OCI-LY7 (cell line): Measurements from ENCODE around the gene ANKRD11.

ENCODE experiments used
- EZH2phosphoT487 ChIP-seq: fragments of 200-600 bp; sonication (generic); IDR thresholded peaks from 2 replicates; pipeline ENCODE4 v1.6.1; 2018; ENCODE audit warnings: low read depth, borderline replicate concordance, mild to moderate bottlenecking, mixed run types, antibody characterized with exemption, low read length, moderate library complexity, mixed read lengths
- TF ChIP-seq, protein P1 (sequence below): fragments of 200-600 bp; sonication (generic); conservative IDR thresholded peaks from 2 replicates; pipeline ENCODE4 v1.5.1; 2014; ENCODE audit warnings: mild to moderate bottlenecking, antibody characterized with exemption, low read length, moderate library complexity, mixed read lengths

DNA sequence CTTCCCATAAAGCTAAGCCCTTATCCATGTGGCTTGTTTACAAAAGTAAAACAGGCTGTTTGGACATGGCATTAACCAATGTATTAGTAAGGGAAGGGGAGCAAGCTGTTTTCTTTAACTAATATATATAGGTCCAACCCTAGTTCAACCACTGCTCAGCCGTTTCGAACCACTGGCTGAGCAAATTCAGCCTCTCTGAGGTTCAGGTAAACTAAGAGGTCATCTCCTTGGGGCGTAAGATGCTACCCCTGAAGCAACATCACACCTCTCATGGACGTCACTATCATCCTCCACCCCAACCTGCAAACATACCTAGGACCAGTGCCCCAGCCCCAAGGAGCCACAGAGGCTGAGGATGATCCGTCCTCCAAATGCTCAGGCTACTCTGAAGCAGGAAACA, 45.2 kb downstream of the ANKRD11 start:
- TF ChIP-seq EZH2phosphoT487: no peak
- TF ChIP-seq, protein P1, sequence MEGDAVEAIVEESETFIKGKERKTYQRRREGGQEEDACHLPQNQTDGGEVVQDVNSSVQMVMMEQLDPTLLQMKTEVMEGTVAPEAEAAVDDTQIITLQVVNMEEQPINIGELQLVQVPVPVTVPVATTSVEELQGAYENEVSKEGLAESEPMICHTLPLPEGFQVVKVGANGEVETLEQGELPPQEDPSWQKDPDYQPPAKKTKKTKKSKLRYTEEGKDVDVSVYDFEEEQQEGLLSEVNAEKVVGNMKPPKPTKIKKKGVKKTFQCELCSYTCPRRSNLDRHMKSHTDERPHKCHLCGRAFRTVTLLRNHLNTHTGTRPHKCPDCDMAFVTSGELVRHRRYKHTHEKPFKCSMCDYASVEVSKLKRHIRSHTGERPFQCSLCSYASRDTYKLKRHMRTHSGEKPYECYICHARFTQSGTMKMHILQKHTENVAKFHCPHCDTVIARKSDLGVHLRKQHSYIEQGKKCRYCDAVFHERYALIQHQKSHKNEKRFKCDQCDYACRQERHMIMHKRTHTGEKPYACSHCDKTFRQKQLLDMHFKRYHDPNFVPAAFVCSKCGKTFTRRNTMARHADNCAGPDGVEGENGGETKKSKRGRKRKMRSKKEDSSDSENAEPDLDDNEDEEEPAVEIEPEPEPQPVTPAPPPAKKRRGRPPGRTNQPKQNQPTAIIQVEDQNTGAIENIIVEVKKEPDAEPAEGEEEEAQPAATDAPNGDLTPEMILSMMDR: no peak
